Measurements from ENCODE around the gene SETD4. TPM values are rescaled to one million over a fixed set of nuclear protein-coding genes. Genes with fewer than 3 reads are reported as not detected.

SETD4 gene
- total RNA-seq, 2 experiments from 2014 or later = 11.0 to 17.6 TPM

- ChIA-PET POLR2A (no interaction called here), CTCF (interaction anchor here (1.0 kb wide), 1 partner anchor 12 kb away, joined by 3 read pairs; no protein-coding TSS in a partner anchor)
- ATAC-seq (no peak), DNase-seq (no peak)
- H3K9me3 Mint-ChIP-seq (ENCODE audit: low read depth) = no peaks in the 10 kb centered on the region
- intact Hi-C loops (cut with DNase I, micrococcal nuclease) = no loop called here
- no peak overlapping the region for H3K27ac Mint-ChIP-seq
- no peak overlapping the region for H3K4me3 Mint-ChIP-seq
- H3K4me1 Mint-ChIP-seq = no peaks in the 10 kb centered on the region
- H3K36me3 Mint-ChIP-seq (ENCODE audit: low read depth) = no peaks in the 10 kb centered on the region
- peaks cover 8% of the 10 kb centered on the region for H3K27me3 Mint-ChIP-seq
These were observed 55.9 kb downstream of the SETD4 start for GRCh38 chr21:36004441-36004840.

GRCh38 chr21:36003776-36004175, 56.5 kb downstream of the SETD4 start:
- Mint-ChIP-seq H3K4me1 (no peaks in the 10 kb centered on the region), H3K36me3 (ENCODE audit: low read depth) (no peaks in the 10 kb centered on the region), H3K27me3 (peaks cover 13% of the 10 kb centered on the region), H3K27ac (no peak overlapping the region), H3K4me3 (no peak overlapping the region), H3K9me3 (ENCODE audit: low read depth) (no peaks in the 10 kb centered on the region)
- ChIA-PET POLR2A (no interaction called here), CTCF (no interaction called here)
- ATAC-seq (no peak), DNase-seq (no peak)
- intact Hi-C loops (cut with DNase I, micrococcal nuclease) = no loop called here

- Mint-ChIP-seq H3K36me3 (ENCODE audit: low read depth) (no peaks in the 10 kb centered on the region), H3K27me3 (peaks cover 28% of the 10 kb centered on the region), H3K4me3 (no peak overlapping the region), H3K27ac (no peak overlapping the region), H3K9me3 (ENCODE audit: low read depth) (no peaks in the 10 kb centered on the region), H3K4me1 (peaks cover 15% of the 10 kb centered on the region)
- DNase-seq = no peak
- CTCF ChIA-PET = interaction anchor here (0.6 to 1.2 kb wide), 3 partner anchors 14 to 93 kb away, joined by 3 read pairs; no protein-coding TSS in a partner anchor
- POLR2A ChIA-PET = no interaction called here
- intact Hi-C loops (cut with DNase I, micrococcal nuclease) = no loop called here
- ATAC-seq = peak; percentile 39
These were observed 64.1 kb downstream of the SETD4 start for GRCh38 chr21:35996217-35996616.

GRCh38 chr21:35995522-35996088, 64.7 kb downstream of the SETD4 start:
- intact Hi-C loops (cut with DNase I, micrococcal nuclease) = no loop called here
- Mint-ChIP-seq H3K36me3 (ENCODE audit: low read depth) (no peaks in the 10 kb centered on the region), H3K4me3 (no peak overlapping the region), H3K27me3 (peaks cover 28% of the 10 kb centered on the region), H3K4me1 (peaks cover 15% of the 10 kb centered on the region), H3K27ac (no peak overlapping the region), H3K9me3 (ENCODE audit: low read depth) (no peaks in the 10 kb centered on the region)
- DNase-seq (peak; percentile 15), ATAC-seq (peak; percentile 36)
- ChIA-PET POLR2A (no interaction called here), CTCF (interaction anchor here (1.2 kb wide), 1 partner anchor 14 kb away, joined by 3 read pairs; no protein-coding TSS in a partner anchor)

GRCh38 chr21:35994613-35995012, 65.7 kb downstream of the SETD4 start:
- peaks cover 15% of the 10 kb centered on the region for H3K4me1 Mint-ChIP-seq
- no peaks in the 10 kb centered on the region for H3K9me3 Mint-ChIP-seq (ENCODE audit: low read depth)
- DNase-seq = no peak
- peaks cover 25% of the 10 kb centered on the region for H3K27me3 Mint-ChIP-seq
- CTCF ChIA-PET = no interaction called here
- no peak overlapping the region for H3K4me3 Mint-ChIP-seq
- H3K36me3 Mint-ChIP-seq (ENCODE audit: low read depth) = no peaks in the 10 kb centered on the region
- H3K27ac Mint-ChIP-seq = no peak overlapping the region
- POLR2A ChIA-PET = no interaction called here
- intact Hi-C loops (cut with DNase I, micrococcal nuclease) = no loop called here
- ATAC-seq = no peak

GRCh38 chr21:35993875-35994490, 66.3 kb downstream of the SETD4 start:
- Mint-ChIP-seq H3K36me3 (ENCODE audit: low read depth) (no peaks in the 10 kb centered on the region), H3K27ac (no peak overlapping the region), H3K4me3 (no peak overlapping the region), H3K4me1 (peaks cover 15% of the 10 kb centered on the region), H3K27me3 (peaks cover 21% of the 10 kb centered on the region), H3K9me3 (ENCODE audit: low read depth) (no peaks in the 10 kb centered on the region)
- ChIA-PET CTCF (no interaction called here), POLR2A (no interaction called here)
- ATAC-seq (no peak), DNase-seq (no peak)
- intact Hi-C loops (cut with DNase I, micrococcal nuclease) = no loop called here

- Mint-ChIP-seq H3K9me3 (ENCODE audit: low read depth) (no peaks in the 10 kb centered on the region), H3K4me3 (no peak overlapping the region), H3K4me1 (peaks cover 14% of the 10 kb centered on the region), H3K36me3 (ENCODE audit: low read depth) (no peaks in the 10 kb centered on the region), H3K27me3 (peaks cover 7% of the 10 kb centered on the region), H3K27ac (no peak overlapping the region)
- POLR2A ChIA-PET = no interaction called here
- CTCF ChIA-PET = no interaction called here
- DNase-seq = no peak
- intact Hi-C loops (cut with DNase I, micrococcal nuclease) = no loop called here
- ATAC-seq = no peak
These were observed 69.2 kb downstream of the SETD4 start for GRCh38 chr21:35991131-35991530.

- peaks cover 9% of the 10 kb centered on the region for H3K4me1 Mint-ChIP-seq
- H3K27me3 Mint-ChIP-seq = peaks cover 7% of the 10 kb centered on the region
- H3K9me3 Mint-ChIP-seq (ENCODE audit: low read depth) = no peaks in the 10 kb centered on the region
- no peak overlapping the region for H3K4me3 Mint-ChIP-seq
- intact Hi-C loops (cut with DNase I, micrococcal nuclease) = no loop called here
- DNase-seq (no peak), ATAC-seq (no peak)
- ChIA-PET POLR2A (no interaction called here), CTCF (no interaction called here)
- no peaks in the 10 kb centered on the region for H3K36me3 Mint-ChIP-seq (ENCODE audit: low read depth)
- H3K27ac Mint-ChIP-seq = no peak overlapping the region
These were observed 69.7 kb downstream of the SETD4 start for GRCh38 chr21:35990609-35991008.

- Mint-ChIP-seq H3K4me1 (no peaks in the 10 kb centered on the region), H3K27me3 (peaks cover 7% of the 10 kb centered on the region), H3K9me3 (ENCODE audit: low read depth) (no peaks in the 10 kb centered on the region), H3K36me3 (ENCODE audit: low read depth) (no peaks in the 10 kb centered on the region), H3K27ac (no peak overlapping the region), H3K4me3 (no peak overlapping the region)
- ATAC-seq (no peak), DNase-seq (no peak)
- intact Hi-C loops (cut with DNase I, micrococcal nuclease) = no loop called here
- ChIA-PET POLR2A (no interaction called here), CTCF (interaction anchor here (0.6 to 1.3 kb wide), 4 partner anchors 9 to 685 kb away, joined by 3 to 6 read pairs (median 3); no protein-coding TSS in a partner anchor)
These were observed 71.1 kb downstream of the SETD4 start for GRCh38 chr21:35989138-35989735.

GRCh38 chr21:35988416-35989137, 71.7 kb downstream of the SETD4 start:
- POLR2A ChIA-PET = no interaction called here
- intact Hi-C loops (cut with DNase I, micrococcal nuclease) = no loop called here
- H3K27ac Mint-ChIP-seq = no peak overlapping the region
- H3K9me3 Mint-ChIP-seq (ENCODE audit: low read depth) = no peaks in the 10 kb centered on the region
- no peaks in the 10 kb centered on the region for H3K36me3 Mint-ChIP-seq (ENCODE audit: low read depth)
- CTCF ChIA-PET = interaction anchor here (0.6 to 1.3 kb wide), 4 partner anchors 9 to 684 kb away, joined by 3 to 6 read pairs (median 3); no protein-coding TSS in a partner anchor
- no peak overlapping the region for H3K4me3 Mint-ChIP-seq
- H3K27me3 Mint-ChIP-seq = peaks cover 7% of the 10 kb centered on the region
- DNase-seq (no peak), ATAC-seq (no peak)
- no peaks in the 10 kb centered on the region for H3K4me1 Mint-ChIP-seq

GRCh38 chr21:35987475-35987874, 72.9 kb downstream of the SETD4 start:
- ChIA-PET CTCF (interaction anchor here (1.0 kb wide), 1 partner anchor 643 kb away, joined by 3 read pairs; no protein-coding TSS in a partner anchor), POLR2A (no interaction called here)
- no peaks in the 10 kb centered on the region for H3K4me1 Mint-ChIP-seq
- H3K36me3 Mint-ChIP-seq (ENCODE audit: low read depth) = no peaks in the 10 kb centered on the region
- intact Hi-C loops (cut with DNase I, micrococcal nuclease) = no loop called here
- DNase-seq (no peak), ATAC-seq (no peak)
- H3K27me3 Mint-ChIP-seq = peaks cover 8% of the 10 kb centered on the region
- no peaks in the 10 kb centered on the region for H3K9me3 Mint-ChIP-seq (ENCODE audit: low read depth)
- H3K4me3 Mint-ChIP-seq = no peak overlapping the region
- H3K27ac Mint-ChIP-seq = no peak overlapping the region

Measured in activated CD4-positive, alpha-beta T cell treated with anti-CD3 and anti-CD28 coated beads for 36 hours (primary cell).